Fibroblast of lung (primary cell): ENCODE data around the gene VSIR.

Experiments
- CTCF ChIP-seq, 2 donors: IDR thresholded peaks in 1 of 2; conservative IDR thresholded peaks in 1 of 2; 1 replicate in 1 of 2; 2 replicates in 1 of 2; pipeline ENCODE4 v1.5.1; 2011 to 2012; ENCODE audit warnings: low read length in 2 of 2, control low read depth in 1 of 2, inconsistent platforms in 1 of 2, low read depth in 1 of 2, mild to moderate bottlenecking in 1 of 2
- EZH2 ChIP-seq: IDR thresholded peaks from 2 replicates; pipeline ENCODE4 v1.5.1; 2012; ENCODE audit warnings: low read length, control low read depth, mild to moderate bottlenecking; ENCODE audit errors: missing control alignments

GRCh38 chr10:71780156-71780555, 6.8 kb upstream of the VSIR start:
- TF ChIP-seq CTCF (conservative IDR thresholded peaks at IDR 0.05 in 1 of 2, IDR thresholded peaks at IDR 0.05 in 1 of 2; ENCODE audit: low read depth in 1 of 2, low read length in 2 of 2), result no peak
- no peak for TF ChIP-seq EZH2
